Eye (tissue), 1 donor: ENCODE data around the gene DNAJB7.
"Not testable (repeated sequence)": the region's sequence is repeated elsewhere in the genome, so short reads cannot be mapped to it uniquely, and the experiment has no call there.

Experiments used
- DNase-seq: peaks from one replicate; pipeline ENCODE4 v3.0.0-alpha.2; 2015

DNAJB7 gene

DNA sequence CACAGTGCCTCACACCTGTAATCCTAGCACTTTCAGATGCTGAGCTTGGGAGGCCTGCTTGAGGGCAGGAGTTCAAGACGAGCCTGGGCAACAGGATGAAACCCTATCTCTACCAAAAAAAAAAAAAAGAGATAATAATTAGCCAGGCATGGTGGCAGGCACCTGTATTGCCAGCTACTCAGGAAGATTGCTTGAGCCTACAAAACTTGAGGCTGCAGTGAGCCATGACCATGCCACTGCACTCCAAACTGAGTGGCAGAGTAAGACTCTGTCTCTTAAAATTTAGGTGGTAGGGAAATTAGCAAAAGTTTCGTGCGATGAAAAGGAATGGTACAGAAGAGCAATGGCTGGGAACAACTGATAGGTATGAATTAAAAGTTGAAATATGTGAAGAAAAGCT lies 23.4 kb downstream of the DNAJB7 start:
- no peak for DNase-seq

DNA sequence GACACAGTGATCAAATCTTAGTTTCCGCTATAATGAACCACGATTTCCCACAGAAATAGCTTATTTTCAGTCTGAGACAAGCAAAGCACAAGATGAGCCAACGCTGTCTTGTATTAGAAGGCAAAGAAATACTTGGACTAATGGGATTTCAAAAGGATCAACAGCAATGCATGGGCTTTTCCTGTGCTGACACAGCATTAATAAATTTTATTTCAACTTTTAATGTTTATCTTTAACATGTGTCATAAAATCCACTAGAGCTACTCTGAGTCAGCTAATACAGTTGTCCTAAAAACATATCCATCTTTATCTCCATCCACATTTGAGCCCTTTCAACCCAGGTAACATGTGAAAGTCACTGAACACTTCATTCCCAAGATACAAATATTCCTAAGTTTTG lies 27.3 kb downstream of the DNAJB7 start:
- no peak for DNase-seq

- DNase-seq, result no peak
These were observed 32.8 kb downstream of the DNAJB7 start for GRCh38 chr22:40829131-40829530.

DNA sequence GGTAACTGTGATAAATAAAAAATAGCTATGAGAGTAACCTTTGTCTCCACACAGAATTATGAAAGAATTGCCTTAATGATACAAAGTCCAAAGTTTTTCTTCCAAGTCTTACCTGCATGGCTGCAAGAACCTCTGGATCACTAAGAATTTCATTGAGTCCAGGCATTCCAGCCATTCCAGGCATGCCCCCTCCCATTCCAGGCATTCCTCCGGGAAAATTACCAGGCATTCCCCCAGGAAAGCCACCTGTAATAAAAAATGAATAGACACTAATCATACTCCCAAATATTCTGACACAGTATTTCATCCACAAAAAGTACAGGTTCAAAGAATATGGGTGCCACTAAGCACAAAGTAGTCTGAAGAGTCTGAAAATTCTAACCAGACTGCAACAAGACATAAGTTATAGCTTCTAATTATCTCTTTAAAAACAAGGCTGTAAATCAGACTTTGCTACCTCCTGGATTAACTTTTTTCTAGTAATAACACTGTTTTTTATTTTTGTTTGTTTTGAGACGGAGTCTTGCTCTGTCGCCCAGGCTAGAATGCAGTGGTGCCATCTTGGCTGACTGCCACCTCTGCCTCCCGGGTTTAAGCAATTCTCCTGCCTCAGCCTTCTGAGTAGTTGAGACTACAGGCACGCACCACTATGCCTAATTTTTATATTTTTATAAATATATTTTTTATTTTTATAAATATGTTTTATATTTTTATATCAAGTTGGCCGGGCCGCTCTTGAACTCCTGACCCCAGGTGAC lies 34.8 kb downstream of the DNAJB7 start:
- no peak for DNase-seq

DNA sequence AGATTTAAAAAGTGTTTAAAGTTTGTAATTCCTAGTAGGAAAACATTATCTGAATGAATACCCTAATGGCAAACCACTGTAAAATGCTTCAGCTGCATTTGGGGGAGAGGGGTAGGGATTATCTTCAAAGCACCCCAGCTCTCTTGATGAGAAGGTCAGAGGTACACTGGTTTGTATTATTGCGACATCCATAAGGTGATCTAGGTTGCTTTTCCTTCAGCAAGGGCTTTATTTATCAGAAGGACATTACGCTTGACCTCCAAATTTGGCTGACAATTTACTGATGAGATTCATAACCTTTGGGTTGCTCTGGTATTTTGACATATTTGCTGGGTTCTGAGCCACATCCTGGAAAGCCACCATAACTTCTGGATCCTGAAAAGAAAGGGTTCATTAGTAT lies 35.6 kb downstream of the DNAJB7 start:
- not testable (repeated sequence) for DNase-seq

- no peak for DNase-seq
These were observed 38.5 kb downstream of the DNAJB7 start for GRCh38 chr22:40823426-40823825.

- DNase-seq, result no peak
These were observed 42.2 kb downstream of the DNAJB7 start for GRCh38 chr22:40819599-40820140.

DNA sequence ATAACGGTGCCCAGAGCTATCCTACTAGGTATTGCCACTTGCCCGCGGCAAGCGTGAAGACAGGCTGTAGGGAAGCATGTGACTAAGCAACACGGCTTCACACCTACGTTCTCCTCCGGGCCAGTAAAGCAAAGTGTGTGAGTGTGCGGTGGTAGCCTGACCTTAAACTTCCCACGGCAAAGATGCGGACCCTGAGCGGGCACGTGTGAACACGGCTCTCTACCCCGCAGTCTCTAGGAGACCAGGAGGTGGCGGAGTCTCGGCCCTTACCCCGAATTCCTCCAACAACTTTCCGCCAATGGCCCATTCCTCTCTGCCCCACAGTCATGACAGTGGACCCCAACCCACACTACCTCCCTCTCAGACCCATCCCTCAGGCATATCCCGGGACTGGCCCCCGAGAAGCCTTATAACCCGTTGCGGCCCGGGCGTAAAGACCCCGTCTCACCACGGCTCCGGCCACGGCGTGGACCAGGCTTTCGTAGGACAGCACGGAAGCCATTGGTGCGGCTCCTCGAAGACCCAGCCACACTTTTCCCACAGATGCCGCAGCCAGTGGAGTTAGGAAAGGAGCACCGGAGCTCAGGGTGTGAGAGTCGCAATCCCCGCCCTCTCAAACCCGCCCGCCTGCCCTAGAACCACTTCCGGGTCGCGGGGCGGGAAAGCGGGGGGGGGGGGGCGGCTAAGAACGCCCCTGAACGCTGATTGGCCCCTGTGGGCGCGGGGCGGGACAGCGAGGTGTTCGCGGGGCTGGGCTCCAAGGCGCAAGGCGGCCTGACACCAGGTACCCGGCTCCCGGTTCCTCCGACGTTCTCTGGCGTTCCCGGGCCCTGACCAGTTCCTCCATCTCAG lies 42.9 kb downstream of the DNAJB7 start, which contains the start of gene SLC25A17:
TSS of gene SLC25A17 (minus strand) at position 600 of the 852 bp plus-strand sequence. CDS start at position 502, 98 bp downstream.
- peak; percentile 94 for DNase-seq

GRCh38 chr22:40818192-40818746 lies 43.6 kb downstream of the DNAJB7 start:
- no peak for DNase-seq

DNA sequence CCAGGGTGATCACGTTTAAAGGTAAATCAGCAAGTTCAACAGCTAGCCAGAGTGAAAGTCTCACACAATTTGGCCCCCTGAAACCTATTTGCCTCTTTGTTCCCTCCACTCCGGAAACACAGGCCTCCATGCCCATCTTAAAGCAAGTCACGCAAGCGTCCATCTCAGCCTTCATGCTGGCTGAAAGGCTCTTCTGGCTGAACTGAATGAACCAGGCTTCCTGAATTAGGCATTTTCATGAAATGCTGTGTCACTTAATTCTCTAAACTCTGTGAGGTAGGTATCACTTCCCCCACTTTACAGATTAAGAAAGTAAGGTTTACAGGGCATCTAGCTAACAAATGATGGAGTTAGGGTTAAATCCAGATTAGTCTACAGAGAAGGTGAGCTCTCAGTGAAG lies 44.2 kb downstream of the DNAJB7 start:
- no peak for DNase-seq

- no peak for DNase-seq
These were observed 48.0 kb downstream of the DNAJB7 start for GRCh38 chr22:40813912-40814315.
